GM18858 (cell line): ENCODE data around the gene RHCG.

Experiments
- ATAC-seq: cut with Tn5 transposase; IDR thresholded peaks from one replicate; pipeline ENCODE4 v1.9.1; 2021; ENCODE audit not compliant: unreplicated experiment

Gene RHCG

DNA sequence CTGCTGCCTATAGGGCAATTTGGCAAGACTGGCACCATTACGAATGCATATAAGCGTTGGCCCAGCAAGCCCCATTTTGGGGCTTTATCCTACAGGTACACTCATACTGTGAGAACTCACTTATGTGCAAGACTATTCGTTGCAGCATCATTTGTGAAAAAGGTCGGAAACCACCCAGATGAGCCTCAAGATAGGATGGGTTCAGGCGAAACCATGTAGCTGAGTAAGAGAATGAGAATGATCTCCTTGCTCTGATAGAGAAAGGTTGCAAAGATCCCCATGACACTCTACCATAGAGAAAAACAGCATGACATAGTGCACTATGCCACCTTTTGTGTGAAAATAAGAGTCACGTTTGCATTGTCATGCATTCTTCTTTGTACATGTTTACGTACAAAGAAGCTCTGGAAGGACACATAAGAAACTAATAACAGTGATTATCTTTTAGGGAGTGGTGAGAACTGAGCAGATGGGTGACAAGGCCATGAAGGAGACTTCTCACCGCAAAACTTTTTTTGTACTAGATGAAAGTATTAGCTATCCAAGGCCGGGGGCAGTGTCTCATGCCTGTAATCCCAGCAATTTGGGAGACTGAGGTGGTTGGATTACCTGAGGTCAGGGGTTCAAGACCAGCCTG lies 50.0 kb downstream of the RHCG start:
- no peak for ATAC-seq

GRCh38 chr15:89445518-89445917 lies 50.9 kb downstream of the RHCG start:
- no peak for ATAC-seq

DNA sequence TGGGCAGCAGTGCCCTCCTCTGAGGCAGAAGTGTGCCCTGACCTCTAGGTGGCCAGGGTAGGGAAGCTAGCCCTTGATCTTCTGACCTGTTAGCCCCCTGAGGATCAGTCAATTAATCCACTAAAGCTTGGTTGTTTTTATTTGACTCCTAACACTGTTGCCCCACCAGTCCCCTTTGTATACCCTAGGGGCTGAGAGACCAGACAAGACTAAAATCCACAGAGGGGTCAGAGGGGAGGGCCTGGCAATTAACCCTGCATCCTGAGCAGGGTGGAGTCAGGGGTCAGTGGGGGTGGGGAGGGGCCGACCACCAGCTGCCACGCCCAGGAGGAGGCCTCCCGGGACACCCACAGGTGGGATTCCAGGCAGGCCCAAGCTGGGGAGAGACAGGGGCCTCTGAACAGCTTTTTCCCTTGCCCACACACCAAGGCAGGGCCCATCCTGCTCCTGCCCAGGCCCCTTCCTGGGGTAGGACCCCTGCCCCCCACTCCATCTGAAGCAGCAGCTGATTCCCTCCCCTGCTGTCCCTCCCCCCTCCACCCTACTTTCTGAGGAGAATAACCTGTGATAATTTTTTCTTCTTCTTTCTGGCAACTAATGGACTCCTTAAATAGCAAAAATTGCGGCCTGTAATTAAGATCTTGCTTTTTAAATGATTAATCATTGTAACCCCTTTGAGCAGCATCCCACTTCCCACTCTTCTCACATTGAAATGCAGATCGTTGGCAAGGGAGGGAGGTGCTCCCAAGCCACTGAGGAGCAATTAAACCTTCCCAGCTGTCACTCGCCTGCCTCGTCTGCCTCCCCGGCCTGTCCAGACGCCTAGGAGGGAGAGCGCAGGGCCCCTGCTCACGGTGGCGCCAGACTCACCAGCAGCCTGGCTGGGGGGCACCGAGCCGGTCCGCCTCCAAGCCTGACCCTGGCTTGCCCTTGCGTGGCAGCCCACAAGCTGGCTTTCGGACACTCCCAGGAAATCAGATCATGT lies 51.9 kb downstream of the RHCG start:
- ATAC-seq = no peak

- ATAC-seq = no peak
Measured at GRCh38 chr15:89443581-89443980, 52.8 kb downstream of the RHCG start.

GRCh38 chr15:89442671-89443307 lies 53.6 kb downstream of the RHCG start:
- no peak for ATAC-seq

DNA sequence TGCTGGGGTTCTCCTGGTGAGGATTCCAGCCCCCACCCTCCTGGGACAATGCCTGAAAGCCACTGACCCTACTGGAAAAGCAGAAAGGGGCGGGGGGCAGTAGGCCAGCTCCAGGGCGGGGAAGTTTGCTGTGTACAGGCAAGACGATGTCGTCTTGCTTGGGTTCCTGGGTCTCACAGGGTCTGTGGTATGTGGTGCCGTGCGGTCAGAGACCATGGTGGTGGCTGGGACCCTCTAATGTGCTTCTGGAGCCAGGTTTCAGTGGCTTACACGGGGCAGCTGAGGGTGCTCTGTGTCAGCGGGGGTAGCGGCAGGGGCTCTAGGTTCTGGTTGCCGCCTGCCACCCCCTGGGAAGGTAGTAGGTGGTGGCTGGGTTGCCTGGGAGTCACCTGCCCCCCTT lies 54.2 kb downstream of the RHCG start:
- no peak for ATAC-seq

DNA sequence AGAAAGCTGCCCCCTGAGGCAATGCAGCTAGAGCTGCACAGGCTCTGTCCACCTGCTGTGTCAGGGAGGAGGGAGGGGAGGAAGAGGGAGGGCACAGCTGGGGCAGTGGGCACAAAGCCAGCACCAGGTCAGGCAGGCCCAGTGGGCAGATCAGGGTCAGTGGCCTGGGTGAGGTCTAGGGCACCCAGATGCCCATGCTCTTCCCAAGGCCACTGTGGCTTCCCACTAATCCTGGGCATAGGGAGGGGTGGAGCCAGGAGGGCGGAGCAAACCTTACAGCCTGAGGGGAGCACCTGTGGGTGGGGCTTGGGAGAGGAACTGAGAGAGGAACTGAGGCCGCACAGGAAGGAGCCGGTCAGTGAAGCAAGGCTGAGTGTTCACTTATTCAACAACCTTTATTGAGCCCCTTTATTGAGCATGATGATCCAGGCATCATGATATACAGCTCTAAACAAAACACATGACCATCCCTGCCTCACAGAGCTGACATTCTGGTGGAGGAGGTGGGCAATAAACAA lies 55.0 kb downstream of the RHCG start:
- peak; percentile 94 for ATAC-seq

DNA sequence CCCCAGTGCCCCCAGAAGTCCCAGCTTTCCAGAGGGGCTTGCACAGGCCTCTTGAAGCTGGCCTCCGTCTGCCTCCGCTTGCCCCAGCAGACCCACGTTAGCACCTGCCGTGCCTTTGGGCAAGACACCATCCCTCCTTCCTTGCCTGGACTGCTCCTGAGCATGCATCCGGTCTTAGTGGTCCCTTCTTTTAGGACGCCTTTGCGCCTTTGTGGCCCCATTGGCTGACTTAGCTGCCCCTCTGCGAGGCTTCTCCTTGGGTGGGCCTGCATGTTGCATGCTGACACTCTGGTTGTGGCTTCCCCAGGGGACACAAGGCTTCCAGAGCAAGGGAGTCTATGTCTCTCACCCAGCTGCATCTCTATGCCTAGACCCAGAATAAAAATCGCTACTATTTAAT lies 56.6 kb downstream of the RHCG start:
- no peak for ATAC-seq

GRCh38 chr15:89436560-89437311 lies 59.6 kb downstream of the RHCG start:
- ATAC-seq = no peak

- no peak for ATAC-seq
Measured at GRCh38 chr15:89435362-89435761, 61.0 kb downstream of the RHCG start.

- no peak for ATAC-seq
Measured at GRCh38 chr15:89433686-89434085, 62.7 kb downstream of the RHCG start.

- ATAC-seq = peak; percentile 77
Measured at GRCh38 chr15:89430530-89431341, 65.6 kb downstream of the RHCG start.

- ATAC-seq = no peak
Measured at GRCh38 chr15:89429986-89430385, 66.4 kb downstream of the RHCG start.

GRCh38 chr15:89429023-89429422 lies 67.4 kb downstream of the RHCG start:
- no peak for ATAC-seq

DNA sequence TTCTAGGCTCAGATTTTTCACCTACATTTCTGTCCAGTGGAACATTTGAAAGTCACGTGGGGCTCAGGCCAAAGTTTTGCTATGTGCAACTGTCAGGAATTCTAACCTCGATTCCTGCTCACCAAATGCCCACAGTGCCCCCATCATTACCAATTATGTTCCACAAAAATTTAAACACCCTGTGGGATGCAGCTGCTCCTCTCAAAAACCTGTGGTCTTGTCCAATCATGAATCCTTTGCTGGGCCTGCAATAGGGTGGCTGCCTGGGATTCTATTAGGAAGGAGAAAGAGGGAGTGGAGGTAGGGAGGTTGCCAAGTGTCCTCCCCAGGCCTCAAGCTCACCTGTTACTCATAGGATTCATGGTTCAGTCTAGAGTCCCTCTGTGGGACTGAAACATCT lies 68.1 kb downstream of the RHCG start:
- no peak for ATAC-seq

DNA sequence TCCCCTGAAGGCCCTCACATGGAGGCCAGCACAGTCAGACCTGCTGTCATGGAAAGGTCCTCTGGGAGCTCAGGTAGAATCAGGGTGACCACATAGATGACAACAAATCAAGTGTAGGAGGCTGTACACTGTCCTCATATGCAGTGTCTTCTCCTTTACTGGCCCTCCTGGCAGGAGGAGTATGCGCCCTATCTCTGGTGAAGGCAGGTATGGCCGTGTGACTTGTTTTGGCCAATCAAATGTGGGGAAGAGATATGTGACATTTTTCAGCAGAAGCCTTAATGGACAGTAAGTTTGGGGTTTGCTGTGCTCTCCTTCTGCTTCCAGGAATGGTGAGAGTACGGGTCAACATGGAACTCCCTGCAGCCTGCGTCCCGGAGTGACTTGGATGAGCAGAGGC lies 69.9 kb downstream of the RHCG start:
- no peak for ATAC-seq

DNA sequence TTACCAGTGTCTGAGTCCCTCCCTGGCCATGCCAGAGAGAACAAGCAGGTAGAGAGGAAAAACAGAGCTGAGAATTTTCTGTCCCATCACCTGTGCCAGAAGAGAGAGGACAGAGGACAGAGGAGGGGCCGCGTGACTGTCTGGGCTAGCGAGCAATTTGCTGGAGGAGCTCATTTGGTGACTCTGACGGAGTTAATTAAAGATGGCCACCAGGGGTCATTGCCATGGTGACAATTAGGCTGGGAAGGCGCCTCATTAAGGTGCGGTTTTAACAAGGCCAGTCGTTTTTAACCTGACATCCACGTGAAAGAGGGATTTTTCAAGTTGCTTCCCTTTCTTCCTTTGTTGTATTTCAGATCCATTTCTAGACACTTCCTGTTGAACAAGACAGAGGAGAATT lies 72.4 kb downstream of the RHCG start:
- ATAC-seq = no peak
